ENCODE measurements around the gene GRAMD2A.
A peak's percentile ranks its signal among the peaks of the same experiment; 100 is the strongest.

GRAMD2A gene

DNA sequence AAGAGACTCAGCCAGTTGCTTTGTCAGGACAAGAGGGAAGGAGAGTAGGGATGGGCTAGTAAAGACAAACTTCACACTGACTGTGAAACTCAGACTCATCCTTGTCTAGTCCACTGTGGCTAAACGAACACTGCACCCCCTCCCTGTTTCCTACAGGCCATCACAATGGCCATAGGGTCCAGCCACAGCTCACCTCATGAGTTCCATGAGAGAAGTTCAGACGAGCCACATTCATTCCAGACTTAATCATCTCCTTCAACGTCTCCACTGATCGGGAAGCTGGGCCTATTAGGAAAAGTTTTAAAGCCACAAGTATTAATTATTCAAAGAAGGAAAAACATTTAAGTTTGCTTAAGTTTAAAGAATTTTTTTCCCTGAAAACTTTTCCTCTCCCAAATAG is 19.6 kb upstream of the GRAMD2A start:
- DNase-seq (ENCODE audit: low read depth), result no peak
- TF ChIP-seq, protein P1, sequence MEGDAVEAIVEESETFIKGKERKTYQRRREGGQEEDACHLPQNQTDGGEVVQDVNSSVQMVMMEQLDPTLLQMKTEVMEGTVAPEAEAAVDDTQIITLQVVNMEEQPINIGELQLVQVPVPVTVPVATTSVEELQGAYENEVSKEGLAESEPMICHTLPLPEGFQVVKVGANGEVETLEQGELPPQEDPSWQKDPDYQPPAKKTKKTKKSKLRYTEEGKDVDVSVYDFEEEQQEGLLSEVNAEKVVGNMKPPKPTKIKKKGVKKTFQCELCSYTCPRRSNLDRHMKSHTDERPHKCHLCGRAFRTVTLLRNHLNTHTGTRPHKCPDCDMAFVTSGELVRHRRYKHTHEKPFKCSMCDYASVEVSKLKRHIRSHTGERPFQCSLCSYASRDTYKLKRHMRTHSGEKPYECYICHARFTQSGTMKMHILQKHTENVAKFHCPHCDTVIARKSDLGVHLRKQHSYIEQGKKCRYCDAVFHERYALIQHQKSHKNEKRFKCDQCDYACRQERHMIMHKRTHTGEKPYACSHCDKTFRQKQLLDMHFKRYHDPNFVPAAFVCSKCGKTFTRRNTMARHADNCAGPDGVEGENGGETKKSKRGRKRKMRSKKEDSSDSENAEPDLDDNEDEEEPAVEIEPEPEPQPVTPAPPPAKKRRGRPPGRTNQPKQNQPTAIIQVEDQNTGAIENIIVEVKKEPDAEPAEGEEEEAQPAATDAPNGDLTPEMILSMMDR (conservative IDR thresholded peaks at IDR 0.05; ENCODE audit: low read depth, low read length), result no peak
- H3K4me3 ChIP-seq (ENCODE audit: low read length), result no peak overlapping the region

GRCh38 chr15:72216079-72216478 is 18.5 kb upstream of the GRAMD2A start:
- no peak overlapping the region for H3K4me3 ChIP-seq (ENCODE audit: low read length)
- TF ChIP-seq, protein P1 (conservative IDR thresholded peaks at IDR 0.05; ENCODE audit: low read depth, low read length), result no peak
- no peak for DNase-seq (ENCODE audit: low read depth)

- TF ChIP-seq, protein P1 (conservative IDR thresholded peaks at IDR 0.05; ENCODE audit: low read depth, low read length), result no peak
- H3K4me3 ChIP-seq (ENCODE audit: low read length), result no peak overlapping the region
- DNase-seq (ENCODE audit: low read depth), result no peak
These were observed 10.0 kb upstream of the GRAMD2A start for GRCh38 chr15:72207558-72208085.

- H3K4me3 ChIP-seq (ENCODE audit: low read length), result no peak overlapping the region
- no peak for DNase-seq (ENCODE audit: low read depth)
- TF ChIP-seq, protein P1 (conservative IDR thresholded peaks at IDR 0.05; ENCODE audit: low read depth, low read length), result no peak
These were observed 9.1 kb upstream of the GRAMD2A start for GRCh38 chr15:72206677-72207000.

DNA sequence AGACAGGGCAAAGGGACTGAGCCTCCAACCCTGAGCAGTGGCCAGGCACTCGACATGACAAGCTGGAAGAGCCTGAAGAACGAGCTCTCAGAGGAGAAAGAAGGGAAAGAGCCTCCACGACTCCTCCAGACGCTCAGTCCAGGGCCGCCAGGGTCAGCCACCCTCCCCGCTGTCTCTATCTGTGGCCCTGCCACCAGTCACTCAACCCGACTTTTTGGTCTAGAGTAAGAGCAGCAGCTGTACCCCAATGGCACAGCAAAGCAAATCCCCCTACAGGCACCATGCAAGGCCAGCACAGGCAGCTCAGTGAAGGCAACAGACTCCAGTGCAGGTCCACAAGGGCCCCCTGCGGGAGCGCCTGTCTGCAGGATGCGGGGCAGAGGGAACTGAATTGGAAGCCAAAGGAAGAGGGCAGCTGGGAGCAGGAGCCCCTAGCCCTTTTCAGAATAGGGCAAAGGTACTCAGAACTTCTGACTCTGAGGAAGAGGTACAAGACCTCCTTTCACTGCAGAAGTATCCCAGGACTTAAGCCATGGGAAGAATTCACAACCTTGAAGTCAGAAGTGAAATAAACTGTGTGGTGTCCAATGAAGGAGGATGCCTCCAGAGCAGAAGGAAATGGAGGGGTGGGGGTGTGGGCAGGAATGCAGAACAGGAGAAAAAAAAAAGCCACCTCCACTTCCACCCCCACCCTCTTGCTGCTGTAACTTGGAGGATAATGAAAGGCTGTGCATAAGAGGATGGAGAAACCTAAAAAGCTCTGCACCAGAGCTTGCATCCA is 8.5 kb upstream of the GRAMD2A start:
- DNase-seq (ENCODE audit: low read depth), result no peak
- TF ChIP-seq, protein P1 (conservative IDR thresholded peaks at IDR 0.05; ENCODE audit: low read depth, low read length), result no peak
- H3K4me3 ChIP-seq (ENCODE audit: low read length), result no peak overlapping the region

GRCh38 chr15:72205273-72205672 is 7.7 kb upstream of the GRAMD2A start:
- H3K4me3 ChIP-seq (ENCODE audit: low read length), result no peak overlapping the region
- no peak for DNase-seq (ENCODE audit: low read depth)
- TF ChIP-seq, protein P1 (conservative IDR thresholded peaks at IDR 0.05; ENCODE audit: low read depth, low read length), result no peak

DNA sequence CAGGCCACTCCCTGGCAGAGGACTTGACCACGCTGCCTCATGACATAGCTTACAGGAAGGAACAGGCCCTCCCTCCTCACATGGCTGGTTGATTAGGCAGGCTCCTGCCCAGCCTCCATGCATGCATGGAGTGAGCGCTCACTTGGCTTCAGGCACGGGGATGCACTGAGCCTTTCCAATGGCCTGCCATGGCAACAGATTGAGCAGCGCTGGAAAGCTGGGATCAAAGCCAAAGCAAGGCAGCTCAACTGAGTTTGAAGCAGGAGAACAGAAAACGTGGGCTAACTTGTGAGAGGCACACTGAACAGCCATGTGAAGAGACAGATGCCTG is 5.9 kb upstream of the GRAMD2A start:
- TF ChIP-seq, protein P1 (conservative IDR thresholded peaks at IDR 0.05; ENCODE audit: low read depth, low read length), result no peak
- no peak overlapping the region for H3K4me3 ChIP-seq (ENCODE audit: low read length)
- DNase-seq (ENCODE audit: low read depth), result peak; percentile 98
